BLaER1 treated with 17β-estradiol and CSF1 and Interleukin-3, amounts not matched to agents 10 nM and 100 nM (cell line): Measurements from ENCODE around the gene CEP68.
"Not testable (repeated sequence)": the region's sequence is repeated elsewhere in the genome, so short reads cannot be mapped to it uniquely, and the experiment has no call there.

Source experiments
- H3K27ac ChIP-seq, 11 experiments: shearing (Covaris generic); formaldehyde crosslinking; 2 replicates each; pipeline ENCODE4 v1.8.1; 2022
- H3K27me3 ChIP-seq, 11 experiments: shearing (Covaris generic); formaldehyde crosslinking; 2 replicates each; pipeline ENCODE4 v1.8.1; 2022
- H3K36me3 ChIP-seq, 11 experiments: shearing (Covaris generic); formaldehyde crosslinking; 2 replicates each; pipeline ENCODE4 v1.8.1; 2022
- H3K4me1 ChIP-seq, 10 experiments: shearing (Covaris generic); formaldehyde crosslinking; 2 replicates each; pipeline ENCODE4 v1.8.1; 2022
- H3K4me2 ChIP-seq, 11 experiments: shearing (Covaris generic); formaldehyde crosslinking; 2 replicates each; pipeline ENCODE4 v1.8.1; 2022
- H3K4me3 ChIP-seq, 10 experiments: shearing (Covaris generic); formaldehyde crosslinking; 2 replicates each; pipeline ENCODE4 v1.8.1; 2022
- H3K9ac ChIP-seq, 11 experiments: shearing (Covaris generic); formaldehyde crosslinking; 2 replicates each; pipeline ENCODE4 v1.8.1; 2022
- H3K9me3 ChIP-seq, 11 experiments: shearing (Covaris generic); formaldehyde crosslinking; replicated peaks in 1 of 11; 2 replicates each; pipeline ENCODE4 v1.8.1; 2022
- H4K20me1 ChIP-seq, 11 experiments: shearing (Covaris generic); formaldehyde crosslinking; 2 replicates each; pipeline ENCODE4 v1.8.1; 2022
- Cebpa-rat ChIP-seq, 11 experiments: shearing (Covaris generic); IDR thresholded peaks; 2 replicates each; pipeline ENCODE4 v1.8.1; 2022

Gene CEP68

DNA sequence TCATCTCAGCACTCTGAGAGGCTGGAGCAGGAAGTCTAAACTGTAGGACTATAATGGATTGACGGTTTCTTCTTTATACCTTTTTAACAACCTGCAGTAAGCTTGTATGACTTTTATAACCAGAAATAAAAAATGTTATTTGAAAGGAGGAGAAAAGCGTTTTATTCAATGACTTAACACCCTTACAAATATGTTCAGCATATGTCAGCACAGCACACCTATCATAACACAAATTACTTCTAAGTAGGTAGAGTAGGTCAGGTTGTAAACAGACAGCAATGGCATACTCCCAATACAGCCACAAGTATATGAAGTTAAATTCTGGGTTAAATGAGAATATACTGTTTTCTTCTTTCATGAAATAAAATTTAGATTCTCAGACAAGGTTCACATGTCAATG, 57.6 kb downstream of the CEP68 start:
- Histone ChIP-seq H3K4me3 (no peak overlapping the region), H3K27me3 (no peaks in the 10 kb centered on the region), H3K4me2 (peak overlapping the region in 1 of 11 experiments; percentile 16; a peak in 1 of 22 replicates), H3K36me3 (peaks cover 29 to 64% (median 43%) of the 10 kb centered on the region in 11 experiments), H3K9me3 (peaks cover 0 to 3% (median 0%) of the 10 kb centered on the region in 11 experiments; a peak in 1 of 22 replicates), H3K27ac (no peak overlapping the region), H4K20me1 (peaks cover 98 to 100% (median 100%) of the 10 kb centered on the region in 11 experiments), H3K4me1 (peaks cover 0 to 76% (median 13%) of the 10 kb centered on the region in 10 experiments; a peak in 12 of 20 replicates), H3K9ac (no peak overlapping the region)
- no peak for TF ChIP-seq Cebpa-rat (IDR thresholded peaks at IDR 0.05)

DNA sequence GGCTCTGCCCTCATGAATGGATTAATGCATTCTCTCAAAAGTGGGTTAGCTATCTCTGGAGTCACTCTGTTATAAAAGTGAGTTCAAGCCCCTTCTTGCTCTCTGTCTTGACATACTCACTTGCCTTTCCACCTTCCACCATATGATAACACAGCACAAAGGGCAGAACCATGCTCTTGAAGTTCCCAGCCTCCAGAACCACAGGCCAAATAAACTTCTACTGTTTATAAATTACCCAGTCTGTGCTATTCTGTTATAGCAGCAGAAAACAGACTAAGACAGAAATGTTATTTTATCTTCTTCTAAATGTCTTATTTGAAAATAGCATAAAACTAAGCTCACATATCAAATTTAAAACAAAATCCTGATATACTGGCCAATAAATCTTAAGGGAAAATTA, 58.7 kb downstream of the CEP68 start:
- Histone ChIP-seq H3K36me3 (peaks cover 23 to 63% (median 38%) of the 10 kb centered on the region in 11 experiments; a peak in 21 of 22 replicates), H3K4me2 (no peak overlapping the region), H3K9me3 (peaks cover 0 to 3% (median 0%) of the 10 kb centered on the region in 11 experiments; a peak in 1 of 22 replicates), H3K4me1 (peaks cover 0 to 87% (median 13%) of the 10 kb centered on the region in 10 experiments; a peak in 12 of 20 replicates), H4K20me1 (peaks cover 99 to 100% (median 100%) of the 10 kb centered on the region in 11 experiments), H3K9ac (no peak overlapping the region), H3K27me3 (no peaks in the 10 kb centered on the region), H3K4me3 (no peak overlapping the region), H3K27ac (no peak overlapping the region)
- no peak for TF ChIP-seq Cebpa-rat (IDR thresholded peaks at IDR 0.05)

DNA sequence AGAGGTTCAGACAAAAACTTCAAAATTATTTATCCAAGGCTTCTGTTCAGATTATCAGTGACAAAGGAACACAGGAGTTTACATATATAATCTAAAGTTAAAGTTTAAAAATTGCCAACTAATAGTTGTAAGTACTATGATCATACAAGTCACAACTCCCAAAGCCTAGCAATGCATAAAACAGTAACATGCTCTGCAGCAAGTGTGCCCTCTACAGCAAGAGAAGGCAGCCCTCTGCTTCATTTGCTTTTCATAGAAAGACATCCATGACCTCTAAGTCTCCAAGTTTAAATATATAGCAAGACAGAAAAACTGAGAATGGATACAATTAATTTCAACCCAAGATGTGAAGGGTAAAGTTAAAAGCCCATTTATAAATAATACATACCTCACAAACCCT, 60.4 kb downstream of the CEP68 start:
- H3K4me1 ChIP-seq, result peaks cover 0 to 91% (median 12%) of the 10 kb centered on the region in 10 experiments; a peak in 13 of 20 replicates

DNA sequence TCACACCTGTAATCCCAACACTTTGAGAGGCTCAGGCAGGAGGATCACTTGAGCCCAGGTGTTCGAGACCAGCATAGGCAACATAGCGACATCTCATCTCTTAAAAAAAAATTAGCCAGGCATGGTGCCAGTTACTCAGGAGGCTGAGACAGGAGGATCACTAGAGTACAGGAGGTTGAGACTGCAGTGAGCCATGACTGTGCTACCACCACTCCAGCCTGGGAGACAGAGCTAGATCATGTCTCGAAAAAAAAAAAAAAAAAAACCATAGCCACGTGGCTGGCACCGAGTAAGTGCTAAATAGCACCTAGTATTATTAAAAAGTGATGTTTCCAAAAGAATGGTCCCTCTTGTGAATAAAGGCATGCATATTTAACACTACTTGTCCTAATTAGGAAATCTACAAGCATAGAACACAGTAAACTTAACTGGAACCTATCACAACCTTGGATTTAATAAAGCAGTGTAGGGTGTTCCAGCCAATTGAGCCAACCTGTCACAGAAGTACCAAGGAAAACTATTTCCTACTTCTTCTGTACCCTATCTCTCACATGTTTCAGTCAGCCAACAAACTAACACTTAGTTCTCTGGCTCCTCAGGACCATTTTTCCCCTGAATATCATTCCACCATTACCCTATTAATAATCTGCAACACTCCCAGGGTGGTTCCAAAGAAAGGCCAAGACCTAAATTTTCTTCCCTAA, 64.9 kb downstream of the CEP68 start:
- no peak overlapping the region for H3K4me3 ChIP-seq
- peaks cover 69 to 100% (median 100%) of the 10 kb centered on the region in 11 experiments for H4K20me1 ChIP-seq
- H3K4me2 ChIP-seq, result peak overlapping the region in 2 of 11 experiments; percentile 37 to 46; a peak in 4 of 22 replicates
- no peak overlapping the region for H3K27ac ChIP-seq
- H3K9ac ChIP-seq, result peak overlapping the region in 1 of 11 experiments; percentile 53; a peak in 2 of 22 replicates
- H3K9me3 ChIP-seq, result no peaks in the 10 kb centered on the region
- H3K4me1 ChIP-seq, result peaks cover 9 to 97% (median 17%) of the 10 kb centered on the region in 10 experiments
- no peaks in the 10 kb centered on the region for H3K27me3 ChIP-seq
- TF ChIP-seq Cebpa-rat (IDR thresholded peaks at IDR 0.05), result no peak
- peaks cover 25 to 57% (median 40%) of the 10 kb centered on the region in 11 experiments; a peak in 21 of 22 replicates for H3K36me3 ChIP-seq

More for the DNA sequence above, 60.4 kb downstream of the CEP68 start:
- H3K27ac ChIP-seq, result no peak overlapping the region
- no peaks in the 10 kb centered on the region for H3K27me3 ChIP-seq
- no peak for TF ChIP-seq Cebpa-rat (IDR thresholded peaks at IDR 0.05)
- peaks cover 24 to 62% (median 36%) of the 10 kb centered on the region in 11 experiments; a peak in 21 of 22 replicates for H3K36me3 ChIP-seq
- no peak overlapping the region for H3K4me3 ChIP-seq
- peak overlapping the region in 2 of 11 experiments; percentile 24 to 38; a peak in 3 of 22 replicates for H3K4me2 ChIP-seq
- peaks cover 99 to 100% (median 100%) of the 10 kb centered on the region in 11 experiments for H4K20me1 ChIP-seq
- H3K9ac ChIP-seq, result 0 out of 22 replicates have a peak overlapping the region, but pooled peaks of 1 of the 11 experiments have one; percentile 5
- H3K9me3 ChIP-seq, result no peaks in the 10 kb centered on the region; a peak in 1 of 22 replicates

DNA sequence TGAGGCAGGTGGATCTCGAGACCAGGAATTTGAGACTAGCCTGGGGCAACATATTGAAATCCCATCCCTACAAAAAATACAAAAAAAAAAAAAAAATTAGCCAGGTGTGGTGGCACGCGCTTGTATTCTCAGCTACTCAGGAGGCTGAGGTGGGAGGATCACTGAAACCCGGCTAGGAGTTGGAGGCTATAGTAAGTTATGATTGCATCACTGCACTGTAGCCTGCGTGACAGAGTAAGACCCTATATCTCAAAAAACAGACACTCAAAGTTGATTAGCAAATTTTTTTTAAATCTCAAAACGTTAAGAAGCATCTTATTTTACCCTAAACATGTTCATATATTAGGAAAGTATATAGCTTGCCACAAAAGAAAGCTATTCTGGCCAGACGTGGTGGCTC, 66.1 kb downstream of the CEP68 start:
- peaks cover 15 to 97% (median 27%) of the 10 kb centered on the region in 10 experiments for H3K4me1 ChIP-seq
- H3K36me3 ChIP-seq, result peaks cover 21 to 50% (median 36%) of the 10 kb centered on the region in 11 experiments; a peak in 19 of 22 replicates
- H3K9ac ChIP-seq, result 0 out of 22 replicates have a peak overlapping the region, but pooled peaks of 1 of the 11 experiments have one; percentile 10
- peak overlapping the region in 2 of 11 experiments; percentile 24 to 50; a peak in 2 of 22 replicates for H3K4me2 ChIP-seq
- no peak overlapping the region for H3K4me3 ChIP-seq
- no peak for TF ChIP-seq Cebpa-rat (IDR thresholded peaks at IDR 0.05)
- no peaks in the 10 kb centered on the region for H3K9me3 ChIP-seq
- H3K27me3 ChIP-seq, result no peaks in the 10 kb centered on the region
- peaks cover 66 to 100% (median 100%) of the 10 kb centered on the region in 11 experiments for H4K20me1 ChIP-seq
- H3K27ac ChIP-seq, result no peak overlapping the region

DNA sequence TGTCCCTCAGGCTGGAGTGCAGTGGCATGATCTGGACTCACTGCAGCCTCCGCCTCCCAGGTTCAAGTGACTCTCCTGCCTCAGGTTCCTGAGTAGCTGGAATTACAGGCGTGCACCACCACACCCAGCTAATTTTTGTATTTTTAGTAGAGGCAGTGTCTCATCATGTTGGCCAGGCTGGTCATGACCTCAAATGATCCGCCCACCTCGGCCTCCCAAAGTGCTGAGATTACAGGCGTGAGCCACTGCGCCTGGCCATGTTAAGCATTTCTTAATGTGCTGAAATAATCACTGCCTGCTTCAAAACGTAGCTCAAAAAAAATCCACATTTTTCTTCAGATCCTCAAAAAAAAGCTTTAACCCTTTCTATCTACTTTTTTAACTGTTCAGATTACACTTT, 69.2 kb downstream of the CEP68 start:
- H3K27me3 ChIP-seq, H3K9me3 ChIP-seq: not testable (repeated sequence)
- Histone ChIP-seq H3K4me3 (peak overlapping the region in 2 of 10 experiments; percentile 79 to 98; a peak in 1 of 20 replicates), H3K27ac (0 out of 22 replicates have a peak overlapping the region, but pooled peaks of 1 of the 11 experiments have one; percentile 99), H3K4me2 (peak overlapping the region; percentile 2 to 98 (median 27); a peak in 16 of 22 replicates), H4K20me1 (peaks cover 54 to 93% (median 90%) of the 10 kb centered on the region in 11 experiments), H3K9ac (peak overlapping the region in 2 of 11 experiments; percentile 63 to 99; a peak in 3 of 22 replicates), H3K36me3 (peaks cover 10 to 29% (median 18%) of the 10 kb centered on the region in 11 experiments; a peak in 14 of 22 replicates), H3K4me1 (peaks cover 29 to 75% (median 42%) of the 10 kb centered on the region in 10 experiments)

DNA sequence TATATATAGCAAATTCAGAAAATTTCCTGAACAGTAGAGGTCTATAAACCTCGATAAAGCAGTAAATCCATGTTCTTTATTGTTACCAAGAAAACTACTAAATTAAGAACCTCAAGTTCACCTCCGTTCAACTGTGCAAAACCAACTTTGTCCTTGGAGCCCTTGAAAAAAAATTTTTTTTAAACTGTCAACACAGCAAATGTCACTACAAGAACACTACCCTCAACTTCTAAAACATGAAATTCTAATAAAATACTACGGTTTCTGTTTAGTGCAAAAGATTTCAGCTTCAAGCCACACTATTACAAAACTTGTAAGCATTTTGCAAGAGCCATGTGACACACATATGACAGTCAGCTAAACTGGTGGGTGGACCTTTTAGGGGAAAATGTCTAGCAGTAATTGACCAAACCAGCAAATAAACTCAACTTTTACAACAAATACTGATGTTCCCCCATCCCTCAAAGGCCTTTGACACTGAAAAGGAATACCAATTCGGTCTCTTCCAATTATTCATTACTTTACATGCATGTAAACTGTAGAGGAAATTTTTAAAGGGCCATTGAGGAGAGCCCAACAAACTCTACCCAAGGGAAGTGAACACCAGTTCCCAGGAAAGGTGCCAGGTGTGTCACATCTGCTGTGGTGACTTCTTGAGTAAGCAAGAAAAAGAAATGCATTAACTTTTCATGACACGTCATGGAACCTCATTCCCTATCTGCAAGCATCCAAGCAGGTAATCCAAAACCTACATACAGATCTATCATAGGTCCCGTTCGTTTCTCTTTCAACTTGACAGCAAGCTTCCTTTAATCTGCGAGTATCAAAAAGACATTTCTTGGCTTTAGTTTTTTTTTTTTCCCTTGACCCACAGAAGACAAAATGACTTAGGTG, 72.3 kb downstream of the CEP68 start:
- peaks cover 3 to 16% (median 8%) of the 10 kb centered on the region in 11 experiments; a peak in 11 of 22 replicates for H3K36me3 ChIP-seq
- peaks cover 29 to 62% (median 59%) of the 10 kb centered on the region in 11 experiments for H4K20me1 ChIP-seq
- peak overlapping the region; percentile 95 to 100 (median 98) for H3K9ac ChIP-seq
- peak overlapping the region; percentile 79 to 99 (median 96) for H3K4me3 ChIP-seq
- no peaks in the 10 kb centered on the region for H3K9me3 ChIP-seq
- H3K27me3 ChIP-seq, result no peaks in the 10 kb centered on the region
- H3K27ac ChIP-seq, result peak overlapping the region; percentile 92 to 100 (median 96)
- H3K4me1 ChIP-seq, result peaks cover 36 to 63% (median 48%) of the 10 kb centered on the region in 10 experiments
- TF ChIP-seq Cebpa-rat (IDR thresholded peaks at IDR 0.05), result peak in 2 of 11 experiments; percentile 19 to 27; a peak in 1 of 22 replicates
- peak overlapping the region; percentile 77 to 98 (median 89) for H3K4me2 ChIP-seq

DNA sequence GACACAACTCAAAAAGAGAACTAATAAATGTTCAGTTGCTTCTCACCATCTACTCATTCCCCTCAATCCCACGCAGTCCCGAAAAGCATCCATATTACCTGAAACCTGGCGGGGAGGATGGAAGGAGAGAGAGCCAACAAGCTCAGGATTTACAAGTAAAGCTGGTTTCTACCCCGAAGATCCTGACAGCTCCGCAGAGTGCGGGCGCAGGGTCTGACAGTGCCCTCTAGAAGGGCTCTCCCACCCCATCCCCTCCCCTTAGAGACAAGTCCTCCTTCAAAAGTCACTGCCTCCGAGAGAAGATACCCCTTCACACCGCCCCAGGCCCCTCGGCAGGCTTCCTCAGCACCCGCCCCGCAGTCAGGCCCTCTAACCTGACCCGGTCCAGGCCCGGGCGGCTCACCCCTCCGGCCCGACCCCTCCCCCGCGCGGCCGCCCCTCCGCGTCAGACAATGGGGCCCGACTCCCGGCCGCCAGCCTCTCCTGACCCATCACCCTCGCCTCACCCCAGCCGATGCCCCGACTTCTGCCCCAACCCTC, 73.1 kb downstream of the CEP68 start:
- Histone ChIP-seq H3K36me3 (peaks cover 0 to 9% (median 2%) of the 10 kb centered on the region in 11 experiments; a peak in 9 of 22 replicates), H3K27ac (peak overlapping the region; percentile 92 to 100 (median 96)), H4K20me1 (peaks cover 29 to 54% (median 51%) of the 10 kb centered on the region in 11 experiments), H3K9me3 (no peaks in the 10 kb centered on the region), H3K4me3 (peak overlapping the region; percentile 79 to 99 (median 96)), H3K9ac (peak overlapping the region; percentile 95 to 100 (median 98)), H3K27me3 (no peaks in the 10 kb centered on the region), H3K4me1 (peaks cover 36 to 55% (median 46%) of the 10 kb centered on the region in 10 experiments), H3K4me2 (peak overlapping the region; percentile 77 to 98 (median 89))
- no peak for TF ChIP-seq Cebpa-rat (IDR thresholded peaks at IDR 0.05)
